GM21515 (cell line): ENCODE data around the gene CALD1.

Source experiments
- ATAC-seq: cut with Tn5 transposase; IDR thresholded peaks from one replicate; pipeline ENCODE4 v1.9.1; 2021; ENCODE audit not compliant: unreplicated experiment

The CALD1 gene

DNA sequence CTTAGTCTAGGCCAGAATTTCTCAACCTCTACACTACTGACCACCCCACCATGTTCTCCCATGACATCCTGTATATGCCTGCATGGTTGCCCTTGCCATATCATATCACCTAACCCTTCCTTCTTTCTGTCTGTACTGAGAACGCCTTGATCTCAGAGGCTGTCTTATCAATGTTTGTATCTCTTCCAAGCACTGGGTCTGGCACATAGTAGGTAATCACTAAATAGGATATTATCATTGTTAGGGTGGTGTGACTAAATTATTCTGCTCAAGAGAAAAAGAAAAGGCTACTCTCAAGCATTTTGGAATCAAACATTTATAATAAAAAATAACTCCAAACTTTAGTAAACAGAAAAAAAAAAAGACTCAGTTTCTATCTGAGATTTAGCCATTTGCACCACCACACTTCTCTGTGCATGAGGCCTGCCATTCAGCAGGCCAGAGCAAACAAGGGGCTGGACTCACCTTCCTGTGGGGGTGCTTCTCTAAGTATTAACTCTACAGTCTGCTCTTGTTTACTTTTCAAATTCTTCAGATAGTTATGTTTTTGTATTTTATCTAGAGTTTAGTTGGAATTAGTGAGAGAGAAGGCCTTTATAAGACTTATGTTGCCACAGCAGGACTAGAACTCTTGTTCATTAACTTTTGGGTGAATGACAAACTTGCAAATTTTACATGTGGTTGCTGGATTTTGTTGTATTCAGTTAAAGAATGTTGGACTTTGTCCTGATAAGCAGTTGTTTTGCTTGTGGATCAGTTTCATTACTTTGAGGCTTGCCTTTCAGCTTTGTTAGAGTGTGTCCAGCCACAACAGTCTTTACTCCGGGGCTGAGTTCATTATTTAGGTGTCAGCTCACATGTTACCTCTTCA is 212.3 kb downstream of the CALD1 start:
- ATAC-seq, result no peak

DNA sequence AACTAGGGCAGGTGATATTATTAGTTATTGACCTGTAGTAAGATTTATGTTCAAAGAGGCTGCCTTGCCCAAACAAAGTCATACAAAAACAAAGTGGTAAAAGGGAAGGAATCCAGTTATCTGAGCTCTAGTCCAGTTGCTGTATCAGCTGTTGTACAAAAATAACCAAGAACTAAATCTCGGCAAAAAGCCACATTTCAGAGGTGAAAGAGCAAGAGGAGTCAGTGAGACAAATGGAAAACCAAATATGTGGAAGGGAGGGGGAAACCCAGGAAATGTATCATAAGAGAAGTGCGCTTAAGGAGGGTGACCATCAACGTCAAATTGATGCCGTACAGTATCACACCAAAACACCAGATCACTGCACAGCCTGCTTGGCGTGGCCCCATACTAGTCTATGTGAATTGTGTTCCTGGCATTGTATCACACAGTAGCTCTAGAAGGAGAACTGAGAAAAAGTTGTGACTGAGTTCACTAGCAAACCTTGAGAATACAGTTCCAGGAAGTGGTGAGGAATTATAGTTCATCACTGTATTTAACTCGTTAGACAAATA is 213.3 kb downstream of the CALD1 start:
- peak; percentile 67 for ATAC-seq

DNA sequence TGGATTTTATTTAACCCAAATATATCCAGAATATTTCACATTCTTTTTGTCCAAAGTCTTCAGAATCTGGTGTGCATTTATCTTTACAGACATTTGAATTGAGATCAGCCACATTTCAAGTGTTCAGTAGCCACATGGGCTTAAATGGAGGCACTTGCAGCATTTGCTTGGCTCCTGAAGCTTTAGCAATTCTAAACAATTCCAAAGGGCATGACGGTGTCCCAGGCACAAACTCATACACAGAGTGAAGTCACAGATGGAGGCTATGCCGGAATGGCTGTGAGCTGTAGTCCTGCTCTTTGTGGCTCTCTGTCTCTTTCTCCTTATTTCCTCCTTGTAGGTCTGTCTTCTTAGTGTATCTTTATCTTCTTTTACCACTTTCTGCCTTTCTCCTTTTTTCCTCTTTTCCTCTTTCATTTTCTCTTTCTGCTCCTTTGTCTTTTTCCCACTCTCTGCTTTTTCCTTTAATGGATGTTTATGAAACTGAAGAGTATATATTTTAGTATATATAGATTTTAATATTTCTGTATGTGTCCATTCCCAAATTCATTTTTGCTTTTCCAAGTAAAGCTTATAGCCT is 214.5 kb downstream of the CALD1 start:
- no peak for ATAC-seq

DNA sequence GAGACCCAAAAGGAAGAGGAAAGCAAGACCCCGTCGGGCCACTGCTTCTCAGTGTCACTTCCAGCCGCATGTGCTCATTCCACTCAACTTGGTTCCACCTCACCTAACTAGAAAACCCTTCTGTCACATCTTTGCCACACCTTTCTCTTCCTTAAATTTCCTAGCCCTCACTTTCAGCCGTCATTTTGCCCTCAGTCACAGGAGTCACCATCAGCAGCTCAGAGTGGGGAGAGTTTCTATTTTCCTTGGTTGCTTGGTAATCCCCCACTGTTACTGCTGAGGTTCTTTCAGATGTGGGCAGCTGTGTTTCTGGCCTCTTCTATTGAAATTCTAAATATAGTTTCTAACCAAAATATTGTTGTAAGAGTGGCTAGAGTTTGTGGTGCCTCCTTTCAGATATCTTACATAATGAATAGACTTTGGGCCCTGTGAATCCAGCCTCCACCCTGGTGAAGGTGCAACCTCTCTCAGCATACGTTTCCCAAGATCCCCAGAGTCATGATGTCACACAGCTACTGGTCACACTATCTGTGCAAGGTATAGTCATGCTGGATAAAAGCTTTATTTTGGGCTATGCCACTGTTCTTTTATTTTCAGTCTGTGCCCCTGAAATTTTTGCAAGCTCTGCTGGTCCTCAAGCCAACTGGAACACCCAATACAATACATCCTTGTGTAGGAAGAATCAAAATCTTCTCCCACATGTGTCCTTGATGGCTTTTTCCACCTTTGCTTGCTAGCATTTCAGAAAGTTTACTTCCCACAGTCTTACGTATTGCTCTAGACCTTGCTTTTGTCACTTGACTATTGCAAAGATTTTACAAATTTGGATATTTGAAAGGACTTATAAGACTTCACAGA is 216.0 kb downstream of the CALD1 start:
- ATAC-seq, result peak; percentile 45

DNA sequence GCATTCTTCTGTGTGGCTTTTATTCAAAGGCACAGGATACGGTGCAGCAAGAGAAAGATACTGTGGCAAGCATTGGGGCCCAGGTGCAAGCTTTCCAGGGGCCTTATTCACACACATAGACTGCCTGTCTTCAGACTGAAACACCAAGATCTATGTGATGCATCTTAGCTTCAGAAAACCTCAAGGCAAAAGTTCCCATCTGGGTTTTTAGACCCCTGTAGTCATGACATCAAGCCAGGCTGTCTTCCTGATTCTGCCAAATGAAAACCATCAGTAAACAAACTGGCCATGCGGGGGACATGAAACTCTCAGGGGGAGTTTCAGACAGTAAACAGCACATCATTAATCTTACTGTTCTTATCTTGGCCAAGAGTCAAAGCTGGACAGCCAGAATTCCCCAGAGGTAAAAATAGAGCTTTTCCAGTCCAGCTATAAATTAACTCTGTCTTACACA is 216.7 kb downstream of the CALD1 start:
- peak; percentile 49 for ATAC-seq

DNA sequence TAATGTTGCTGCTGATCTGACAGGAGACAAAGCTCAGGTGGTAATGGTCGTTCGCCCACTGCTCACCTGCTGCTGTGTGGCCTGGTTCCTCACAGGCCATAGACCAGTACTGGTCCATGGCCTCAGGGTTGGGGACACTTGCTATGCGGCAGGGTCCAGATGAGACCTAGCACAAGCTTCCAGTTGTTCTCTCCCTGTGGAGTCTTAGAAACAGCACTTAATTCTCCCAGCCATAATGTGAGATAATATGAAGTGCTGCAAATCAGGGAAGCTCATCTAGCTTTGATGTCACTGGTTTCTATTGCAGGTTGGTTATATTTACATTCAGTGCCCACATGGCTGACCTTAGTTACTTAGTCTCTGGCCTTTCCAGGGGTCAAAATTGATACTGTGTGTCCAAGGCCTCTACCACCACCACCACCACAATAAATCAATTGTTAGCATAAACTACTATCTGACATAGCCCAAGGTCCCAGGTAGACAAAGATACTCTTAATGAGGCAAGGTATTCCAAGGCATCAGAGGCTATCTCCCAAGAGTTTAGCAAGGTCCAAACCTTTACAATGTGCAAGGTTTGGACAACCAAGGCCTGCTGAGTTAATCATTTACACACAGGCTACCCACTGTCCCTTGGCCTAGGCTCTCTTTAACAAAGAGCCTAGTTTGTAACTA is 217.9 kb downstream of the CALD1 start:
- ATAC-seq, result no peak

DNA sequence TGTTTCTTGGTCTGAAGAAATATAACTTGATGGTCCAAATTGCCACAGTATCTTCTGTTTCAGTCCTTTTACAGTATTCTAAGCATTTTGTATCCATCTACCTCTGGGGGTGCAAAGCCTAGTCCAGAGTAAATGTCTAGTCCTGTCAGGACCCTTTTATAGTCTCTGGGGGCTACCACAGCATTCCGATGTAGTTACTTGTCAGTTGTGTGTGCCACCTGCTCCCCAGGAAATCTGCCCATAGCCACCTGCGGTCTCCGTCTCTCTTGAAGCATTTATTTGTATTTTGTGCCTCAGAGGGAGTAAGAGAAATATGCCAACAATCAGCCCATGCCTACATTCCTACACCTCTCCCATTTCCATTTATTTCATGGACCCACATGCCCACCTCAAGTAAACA is 219.7 kb downstream of the CALD1 start:
- ATAC-seq, result no peak

DNA sequence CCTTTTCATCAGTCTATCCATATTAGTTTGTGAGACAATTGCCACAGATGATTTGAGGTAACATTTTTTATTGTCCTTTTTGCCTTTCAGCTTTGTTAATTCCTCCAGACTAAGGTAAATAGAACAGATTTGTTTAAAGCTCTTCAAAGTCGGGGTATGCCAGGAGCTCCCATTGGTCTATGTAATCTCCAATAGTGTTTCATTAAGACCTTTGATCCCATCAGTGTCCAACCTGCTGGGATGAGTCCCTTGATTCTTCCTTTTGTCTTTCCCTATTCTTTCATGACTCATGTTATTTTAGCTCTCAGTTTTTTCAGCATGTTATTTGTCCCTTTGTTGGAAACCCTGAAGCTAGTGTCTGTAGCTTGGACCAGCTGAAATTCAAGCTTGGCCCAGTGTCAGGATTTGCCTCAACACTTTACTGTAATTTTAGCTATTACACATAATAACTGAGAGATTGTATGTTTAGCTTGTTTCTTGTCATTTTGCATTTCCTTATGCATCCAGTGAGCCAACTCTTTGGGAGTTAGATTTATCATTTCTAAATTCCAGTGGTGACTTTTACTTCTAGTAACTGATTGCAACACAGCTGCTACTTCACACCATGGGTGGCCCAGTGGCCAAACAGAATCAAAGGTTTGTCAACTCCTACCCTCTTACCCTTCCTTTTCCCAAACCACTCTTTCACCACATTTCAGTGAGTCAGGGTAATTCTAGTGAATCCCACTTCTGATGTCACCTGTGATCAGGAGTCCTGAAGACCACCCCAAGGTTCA is 222.1 kb downstream of the CALD1 start:
- no peak for ATAC-seq

DNA sequence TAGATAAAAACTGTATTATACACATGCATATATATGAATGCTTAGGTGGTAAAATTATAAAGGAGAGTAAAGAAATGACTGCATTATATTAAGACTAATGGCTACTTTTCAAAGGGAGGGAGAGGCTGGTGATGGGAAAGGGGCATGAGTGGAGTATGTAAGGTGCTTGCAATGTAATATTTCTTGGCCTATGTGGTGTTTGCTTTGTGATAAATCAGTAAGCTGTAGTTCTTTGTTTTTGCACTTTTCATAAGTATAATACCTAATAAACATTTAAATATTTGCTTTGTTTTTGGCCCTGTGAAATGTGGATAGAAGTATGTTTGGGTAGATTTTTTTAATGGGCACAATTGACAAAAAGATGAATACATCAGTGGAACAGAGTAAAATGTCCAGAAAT is 232.8 kb downstream of the CALD1 start:
- ATAC-seq, result no peak
